Small intestine (tissue), 7 donors: ENCODE results near the gene EXOSC6. TPM values are rescaled to one million over a fixed set of nuclear protein-coding genes. Genes with fewer than 3 reads are reported as not detected.
"Not testable (repeated sequence)": the region's sequence is repeated elsewhere in the genome, so short reads cannot be mapped to it uniquely, and the experiment has no call there.

Experiments used
- DNase-seq, 2 donors: peaks; one replicate each; pipeline versions ENCODE4 v3.0.0 to v3.0.0-alpha.2; 2013
- FAIRE-seq: peaks from 2 replicates; lab custom pipeline; 2012; peaks lifted over from hg19 to GRCh38; lab: Jason Lieb, UNC
- H3K27ac ChIP-seq, 3 donors: one replicate each; pipeline ENCODE4 v1.5.1; 2013; ENCODE audit warnings: low read length in 2 of 3, mild to moderate bottlenecking in 2 of 3, control low read depth in 1 of 3, inconsistent platforms in 1 of 3, low read depth in 1 of 3, moderate library complexity in 1 of 3
- H3K27me3 ChIP-seq, 3 donors: one replicate each; pipeline ENCODE4 v1.6.1; 2013; ENCODE audit warnings: low read length in 3 of 3, inconsistent platforms in 1 of 3; ENCODE audit not compliant: control insufficient read depth in 3 of 3, insufficient read depth in 3 of 3
- H3K36me3 ChIP-seq, 3 donors: one replicate each; pipeline ENCODE4 v1.6.1; 2013; ENCODE audit warnings: low read length in 3 of 3, inconsistent platforms in 1 of 3, low read depth in 1 of 3, mild to moderate bottlenecking in 1 of 3, moderate library complexity in 1 of 3; ENCODE audit not compliant: control insufficient read depth in 3 of 3, insufficient read depth in 2 of 3
- H3K4me1 ChIP-seq, 3 donors: one replicate each; pipeline ENCODE4 v1.6.1; 2013; ENCODE audit warnings: low read length in 2 of 3, inconsistent platforms in 1 of 3, low read depth in 1 of 3, mild to moderate bottlenecking in 1 of 3, moderate library complexity in 1 of 3; ENCODE audit not compliant: control insufficient read depth in 3 of 3, insufficient read depth in 2 of 3
- H3K4me3 ChIP-seq, 3 donors: one replicate each; pipeline ENCODE4 v1.5.1; 2013; ENCODE audit warnings: low read length in 3 of 3, control low read depth in 1 of 3, inconsistent platforms in 1 of 3, low read depth in 1 of 3, mild to moderate bottlenecking in 1 of 3, moderate library complexity in 1 of 3
- H3K9me3 ChIP-seq, 2 donors: one replicate each; pipeline ENCODE4 v1.6.1; 2013; ENCODE audit warnings: low read depth in 1 of 2, low read length in 1 of 2; ENCODE audit not compliant: control insufficient read depth in 2 of 2, insufficient read depth in 1 of 2
- WGBS, 3 donors: extraction: QIAGEN DNeasy Blood & Tissue Kit; methylation state at CpG; one replicate each; pipeline ENCODE4 v1.1.7; 2013; 5-methylcytosine and 5-hydroxymethylcytosine counted together
- polyA plus RNA-seq, 4 donors: library from polyadenylated mRNA; stranded (reverse) in 3 of 4; unstranded in 1 of 4; fragments of 200-250 nt in 3 of 4; fragments of 120-200 nt in 1 of 4; gene quantifications; one replicate each; pipeline versions ENCODE4 v1.2.1 to v1.2.3, GENCODE V29; 2013
- donor health status: healthy with polysubstance abuse.
- donor health status: control.
- donor health status: control.
- donor health status: Bipolar disorder and iron deficiency.
- donor health status: healthy.

EXOSC6 gene
- polyA plus RNA-seq, 4 donors, result 6.3 to 12.9 (median 11.3) TPM

DNA sequence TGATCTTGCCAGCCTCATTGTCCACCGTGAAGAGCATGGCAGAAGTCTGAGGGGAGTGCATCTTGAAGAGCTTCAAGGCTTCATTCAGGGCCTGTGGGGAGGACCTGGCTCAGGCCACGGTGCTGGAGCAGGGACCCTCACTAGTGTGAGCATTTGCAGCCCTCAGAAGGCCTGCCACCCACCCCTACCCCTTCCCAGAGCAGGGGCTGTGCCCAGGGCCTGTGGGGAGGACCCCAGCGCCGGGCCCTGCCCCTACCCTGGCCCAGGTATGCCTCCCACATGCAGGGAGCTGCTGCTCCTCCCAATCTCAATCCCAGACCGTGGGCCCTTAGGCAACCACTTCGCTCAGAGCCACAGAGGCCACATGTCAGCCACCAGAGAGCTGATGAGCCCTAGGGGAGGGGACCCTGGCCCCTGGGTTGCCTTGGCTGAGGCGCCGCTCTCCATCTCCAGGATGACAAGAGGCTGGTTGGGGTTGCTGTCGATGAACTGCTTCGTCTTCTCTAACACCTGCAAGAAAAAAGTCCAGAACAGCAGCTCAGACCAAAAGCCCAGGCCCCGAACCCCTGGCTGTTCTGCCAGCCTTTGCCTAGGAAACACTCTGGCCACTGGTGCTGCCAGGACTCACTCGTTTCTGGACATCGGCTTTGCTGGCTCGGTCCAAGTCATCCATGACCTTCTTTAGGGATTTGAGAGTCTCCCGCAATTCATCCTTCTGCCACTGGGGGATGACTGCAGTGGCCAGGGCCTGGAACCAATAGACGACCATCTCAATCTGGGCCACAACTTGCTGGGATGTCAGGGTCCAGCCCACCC is 1.8 kb upstream of the EXOSC6 start:
- peaks cover 14 to 65% (median 29%) of the 10 kb centered on the region in 3 donors for H3K36me3 ChIP-seq
- no peaks in the 10 kb centered on the region for H3K9me3 ChIP-seq
- H3K4me1 ChIP-seq, result peaks cover 0 to 15% (median 5%) of the 10 kb centered on the region in 3 donors
- H3K27me3 ChIP-seq, result no peaks in the 10 kb centered on the region
- H3K4me3 ChIP-seq, result no peak overlapping the region
- no peak for FAIRE-seq
- 83 to 87% (median 84%) methylated on average over 16 of the region's 16 CpGs for WGBS, 3 donors
- DNase-seq, result peak; percentile 31 to 43
- no peak overlapping the region for H3K27ac ChIP-seq

DNA sequence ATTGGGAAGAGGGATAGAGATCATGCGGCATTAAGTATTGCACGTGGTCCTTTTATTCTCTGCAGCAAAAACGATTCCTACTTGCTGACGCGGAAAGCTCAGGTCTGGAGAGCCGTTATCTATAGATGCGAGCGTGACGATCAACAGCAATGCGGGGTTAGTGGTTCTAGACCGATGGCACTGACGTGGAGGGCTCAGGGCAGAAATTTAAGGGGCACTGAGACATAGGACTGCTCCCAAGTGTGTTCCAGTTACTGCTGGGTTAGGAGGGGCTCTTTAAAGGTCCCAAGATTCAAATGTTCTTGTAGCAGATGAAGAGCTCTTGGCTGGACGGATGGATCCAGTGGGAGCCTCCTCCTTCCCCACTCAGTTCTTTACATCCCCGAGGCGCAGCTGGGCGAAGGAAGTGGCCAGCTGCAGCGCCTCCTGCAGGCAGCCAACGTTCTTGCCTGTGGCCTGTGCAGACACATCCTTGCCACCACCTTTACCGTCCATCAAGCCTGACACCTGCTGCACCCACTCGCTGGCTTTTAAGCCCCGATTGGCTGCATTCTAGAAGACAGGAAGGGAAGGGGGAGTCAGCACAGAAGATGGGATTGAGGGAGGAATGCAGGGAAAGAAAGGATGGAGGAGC is 732 bp upstream of the EXOSC6 start:
- DNase-seq (no peak), FAIRE-seq (no peak)
- no peaks in the 10 kb centered on the region for H3K9me3 ChIP-seq
- WGBS, 3 donors, result 86 to 90% (median 90%) methylated on average over 21 of the region's 21 CpGs
- H3K36me3 ChIP-seq, result peaks cover 11 to 59% (median 25%) of the 10 kb centered on the region in 3 donors
- peaks cover 0 to 15% (median 5%) of the 10 kb centered on the region in 3 donors for H3K4me1 ChIP-seq
- no peak overlapping the region for H3K4me3 ChIP-seq
- no peak overlapping the region for H3K27ac ChIP-seq
- no peaks in the 10 kb centered on the region for H3K27me3 ChIP-seq

DNA sequence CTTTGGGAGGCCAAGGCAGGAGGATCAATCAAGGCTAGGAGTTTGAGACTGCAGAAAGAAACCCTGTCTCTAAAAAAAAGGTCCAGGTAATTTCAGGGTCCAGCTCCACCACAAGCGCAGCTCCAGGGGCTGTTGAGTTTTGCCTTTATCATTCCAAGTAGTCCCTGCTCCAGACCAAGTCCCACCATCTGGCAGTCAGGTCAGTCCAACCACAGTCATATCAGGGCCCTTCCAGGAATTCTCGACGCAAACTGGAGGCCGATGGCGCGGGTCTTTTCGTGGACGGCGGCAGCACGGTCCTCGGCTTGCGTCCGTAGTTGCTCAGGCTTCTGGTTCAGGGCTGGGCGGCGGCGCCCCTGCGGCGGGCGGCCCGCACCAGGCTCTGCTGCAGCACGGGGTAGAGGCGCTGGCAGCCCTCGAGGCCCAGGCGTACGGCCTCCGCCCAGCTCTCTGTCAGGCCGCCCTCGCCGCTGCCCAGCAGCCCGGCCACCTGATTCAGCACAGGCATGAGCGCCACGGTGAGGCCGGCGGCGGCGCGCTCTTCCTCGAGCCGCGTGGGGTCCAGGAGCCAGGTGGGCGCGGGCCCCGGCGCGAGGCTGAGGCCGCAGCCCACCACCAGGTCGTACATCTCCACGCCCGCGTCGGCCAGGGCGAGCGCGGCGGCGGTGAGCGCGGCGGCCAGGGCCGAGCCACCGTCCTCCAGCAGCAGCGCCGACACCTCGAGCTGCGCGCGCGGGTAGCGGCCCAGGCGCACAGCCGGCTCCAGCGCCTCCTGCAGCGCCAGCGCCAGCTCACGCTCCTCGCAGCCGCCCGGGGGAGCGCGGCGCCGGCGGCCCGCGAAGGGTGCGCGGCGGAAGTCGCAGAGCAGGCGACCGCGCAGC is 752 bp downstream of the EXOSC6 start:
- Histone ChIP-seq H3K36me3 (peaks cover 7 to 47% (median 18%) of the 10 kb centered on the region in 3 donors), H3K27ac (peak overlapping the region; percentile 67 to 98 (median 94)), H3K27me3 (no peaks in the 10 kb centered on the region), H3K4me1 (peaks cover 0 to 15% (median 5%) of the 10 kb centered on the region in 3 donors), H3K4me3 (peak overlapping the region; percentile 50 to 98 (median 88)), H3K9me3 (no peaks in the 10 kb centered on the region)
- 0 to 1% (median 1%) methylated on average over 43 to 92 of the region's 92 CpGs for WGBS, 3 donors
- DNase-seq, result peak; percentile 43 to 83
- FAIRE-seq, result no peak

DNA sequence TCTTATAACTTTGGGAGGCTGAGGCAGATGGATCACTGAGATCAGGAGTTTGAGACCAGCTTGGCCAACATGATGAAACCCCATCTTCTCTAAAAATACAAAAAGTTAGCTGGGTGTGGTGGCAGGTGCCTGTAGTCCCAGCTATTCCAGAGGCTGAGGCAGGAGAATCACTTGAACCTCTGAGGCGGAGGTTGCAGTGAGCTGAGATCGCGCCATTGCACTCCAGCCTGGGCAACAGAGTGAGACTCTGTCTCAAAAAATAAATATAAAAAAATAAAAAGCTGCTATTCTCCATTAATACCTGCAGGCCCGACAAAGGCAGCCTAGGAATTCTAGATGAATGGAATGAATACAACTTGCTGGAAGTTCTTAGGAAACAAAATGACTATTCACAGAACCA is 2.0 kb downstream of the EXOSC6 start:
- not testable (repeated sequence) for H3K9me3 ChIP-seq, H3K4me1 ChIP-seq, FAIRE-seq, H3K4me3 ChIP-seq, DNase-seq, H3K27ac ChIP-seq, H3K27me3 ChIP-seq
- H3K36me3 ChIP-seq, result peaks cover 4 to 36% (median 13%) of the 10 kb centered on the region in 3 donors
- 64 to 76% (median 75%) methylated on average over 4 of the region's 4 CpGs for WGBS, 3 donors

DNA sequence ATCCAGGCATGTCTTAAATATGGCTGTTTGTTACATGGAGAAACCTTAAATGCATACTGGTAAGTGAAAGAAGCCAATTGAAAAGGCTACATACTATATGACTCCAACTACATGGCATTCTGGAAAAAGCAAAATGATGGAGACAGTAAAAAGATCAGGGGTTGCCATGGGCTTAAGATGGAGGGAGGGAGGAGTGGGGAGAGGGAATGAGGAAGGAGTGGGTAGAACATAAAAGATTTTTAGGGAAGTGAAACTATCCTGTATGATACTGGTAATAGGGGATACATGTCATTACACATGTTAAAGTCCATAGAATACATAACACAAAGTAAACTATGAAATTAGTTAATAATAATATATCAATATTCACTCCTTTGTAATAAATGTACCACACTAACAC is 13.0 kb downstream of the EXOSC6 start:
- not testable (repeated sequence) for FAIRE-seq, H3K4me1 ChIP-seq, H3K27ac ChIP-seq, DNase-seq, H3K27me3 ChIP-seq, H3K4me3 ChIP-seq, H3K9me3 ChIP-seq
- peaks cover 0 to 11% (median 0%) of the 10 kb centered on the region in 3 donors for H3K36me3 ChIP-seq

DNA sequence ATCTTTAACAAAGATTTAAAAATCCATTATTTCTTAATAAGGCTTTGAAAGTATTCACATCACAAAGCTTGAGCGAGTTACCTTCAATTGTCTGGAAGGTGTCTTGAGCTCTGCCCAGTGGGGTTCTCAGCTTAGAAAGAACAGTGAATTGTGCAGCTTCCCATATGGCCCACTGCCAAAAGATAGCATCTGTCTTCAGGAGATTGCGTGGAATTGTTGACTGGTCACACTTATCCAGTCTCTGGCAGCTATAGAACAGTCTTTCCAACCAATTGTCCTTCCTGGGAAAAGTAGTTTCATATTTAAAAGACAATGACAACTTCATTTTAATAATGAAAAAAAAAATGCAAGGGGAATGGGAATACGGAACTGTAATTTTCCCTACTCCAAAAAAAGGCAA is 19.9 kb downstream of the EXOSC6 start:
- H3K36me3 ChIP-seq, H3K4me1 ChIP-seq, H3K27me3 ChIP-seq, DNase-seq, H3K4me3 ChIP-seq, H3K27ac ChIP-seq, FAIRE-seq, H3K9me3 ChIP-seq: not testable (repeated sequence)
- WGBS, 3 donors, result 51 to 73% (median 60%) methylated on average over 2 of the region's 3 CpGs

DNA sequence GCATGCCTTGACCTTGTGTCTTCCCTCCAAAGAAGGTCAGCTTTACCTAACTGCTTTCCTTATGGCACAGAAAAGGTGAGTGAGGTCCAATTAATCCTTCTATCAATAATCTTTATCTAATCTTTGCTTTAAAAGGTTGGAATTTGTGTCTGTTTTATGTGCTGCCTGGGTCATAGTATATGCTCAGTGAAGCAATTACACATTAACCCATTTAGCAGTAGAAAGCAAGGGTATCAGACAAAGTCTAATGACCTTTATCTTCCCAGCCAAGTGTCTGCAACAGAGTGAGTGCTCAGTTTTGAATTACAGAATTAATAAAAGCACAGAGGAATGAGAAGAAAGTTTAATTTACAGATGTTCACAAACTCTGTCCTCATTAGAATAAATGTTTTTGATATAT is 25.7 kb downstream of the EXOSC6 start:
- DNase-seq, H3K27ac ChIP-seq, H3K36me3 ChIP-seq, H3K9me3 ChIP-seq, H3K4me3 ChIP-seq, FAIRE-seq, H3K27me3 ChIP-seq, H3K4me1 ChIP-seq: not testable (repeated sequence)

DNA sequence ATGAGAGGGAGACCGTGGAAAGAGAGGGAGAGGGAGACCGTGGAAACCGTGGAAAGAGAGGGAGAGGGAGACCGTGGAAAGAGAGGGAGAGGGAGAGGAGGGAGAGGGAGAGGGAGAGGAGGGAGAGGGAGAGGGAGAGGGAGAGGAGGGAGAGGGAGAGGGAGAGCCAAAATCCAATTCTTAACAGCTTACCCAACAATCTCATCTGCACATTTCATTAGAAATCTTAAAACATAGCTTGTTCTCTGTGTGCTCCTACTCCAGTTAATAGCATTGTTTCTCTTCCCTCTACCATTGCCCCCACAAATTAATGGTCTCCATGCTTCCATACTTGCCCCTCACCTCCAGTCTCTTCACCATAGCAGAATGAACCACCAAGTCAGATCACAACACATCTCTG is 26.3 kb downstream of the EXOSC6 start:
- not testable (repeated sequence) for H3K27me3 ChIP-seq, H3K4me3 ChIP-seq, H3K9me3 ChIP-seq, FAIRE-seq, DNase-seq, H3K36me3 ChIP-seq, H3K4me1 ChIP-seq, H3K27ac ChIP-seq
- WGBS, 3 donors, result 93 to 100% (median 97%) methylated on average over 2 to 3 of the region's 4 CpGs
